NOMO-1 treated with DMSO at 0.1 percent for 48 hours (cell line): ENCODE data around the gene PCMT1.
"Not testable (repeated sequence)": the region's sequence is repeated elsewhere in the genome, so short reads cannot be mapped to it uniquely, and the experiment has no call there.

Experiments used
- DNase-seq: peaks from one replicate; lab custom pipeline; 2025; ENCODE audit not compliant: unreplicated experiment; lab: John Stamatoyannopoulos, UW

Gene PCMT1

DNA sequence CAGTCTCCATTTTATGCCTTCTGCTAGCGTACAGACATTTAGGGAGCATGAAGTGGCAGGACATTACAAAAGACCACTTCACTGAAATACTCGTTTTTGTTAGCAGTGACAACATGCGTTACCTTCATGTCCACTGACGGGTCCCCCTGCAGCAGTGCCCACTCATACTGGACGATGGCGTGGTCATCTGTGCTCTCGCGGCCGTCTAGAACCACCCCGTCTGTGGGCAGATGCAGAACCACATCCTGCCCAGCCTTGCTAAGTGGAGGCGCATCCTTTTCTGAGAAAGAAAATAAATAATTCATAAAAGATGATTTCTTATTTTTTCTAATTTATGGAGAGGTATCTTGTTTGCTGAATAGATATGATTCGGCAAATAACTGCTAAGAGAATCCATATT lies 103.3 kb downstream of the PCMT1 start:
- DNase-seq: no peak

- DNase-seq: not testable (repeated sequence)
These were observed 104.5 kb downstream of the PCMT1 start for GRCh38 chr6:149854017-149854416.

DNA sequence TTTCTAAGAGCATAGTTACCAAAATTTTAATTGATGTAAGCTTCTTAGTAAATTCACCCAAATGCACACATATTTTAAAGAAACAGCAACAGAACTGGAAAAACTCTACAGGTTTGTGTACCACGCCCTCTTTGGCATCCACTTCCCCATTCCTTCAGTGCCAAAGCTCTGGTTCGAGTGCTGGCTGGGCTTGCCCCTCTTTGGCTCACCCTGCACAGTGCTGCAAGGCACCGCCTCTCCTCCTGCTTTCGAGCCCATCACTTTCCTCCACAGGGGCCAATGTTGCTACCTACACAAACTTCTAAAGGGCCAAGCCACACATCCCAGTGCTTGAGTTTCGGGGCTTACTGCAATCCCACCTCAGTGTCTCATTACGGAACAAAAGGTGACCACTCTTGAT lies 105.0 kb downstream of the PCMT1 start:
- DNase-seq: peak; percentile 29

DNA sequence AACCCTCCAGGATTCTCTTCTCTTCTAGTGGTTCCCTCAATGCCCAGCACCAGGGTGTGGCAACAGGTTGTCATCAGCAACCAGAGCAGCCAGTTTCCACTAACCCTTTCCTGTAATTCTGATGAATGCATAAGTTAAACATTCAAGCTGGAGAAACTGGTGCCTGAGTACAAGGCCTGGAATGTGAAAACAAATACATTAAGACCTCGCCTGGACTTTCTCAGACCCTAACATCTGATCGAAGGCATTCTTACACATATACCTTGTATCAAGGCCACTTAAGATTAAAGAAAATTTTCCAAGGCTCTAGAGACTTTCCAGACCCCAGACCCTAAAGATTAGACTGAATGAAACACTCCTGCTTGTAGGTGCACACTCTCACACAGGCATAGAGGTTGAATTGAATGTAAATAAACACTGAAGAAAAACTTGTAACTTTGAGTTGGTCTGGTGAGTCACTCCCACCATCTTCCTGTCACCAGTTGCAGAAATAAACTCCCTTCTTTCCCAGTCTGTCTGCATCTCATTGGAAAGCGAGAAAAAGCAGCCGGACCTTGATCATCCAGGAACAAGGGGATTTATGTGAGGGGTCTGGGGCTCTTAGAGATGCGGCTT lies 105.6 kb downstream of the PCMT1 start:
- DNase-seq: no peak

DNA sequence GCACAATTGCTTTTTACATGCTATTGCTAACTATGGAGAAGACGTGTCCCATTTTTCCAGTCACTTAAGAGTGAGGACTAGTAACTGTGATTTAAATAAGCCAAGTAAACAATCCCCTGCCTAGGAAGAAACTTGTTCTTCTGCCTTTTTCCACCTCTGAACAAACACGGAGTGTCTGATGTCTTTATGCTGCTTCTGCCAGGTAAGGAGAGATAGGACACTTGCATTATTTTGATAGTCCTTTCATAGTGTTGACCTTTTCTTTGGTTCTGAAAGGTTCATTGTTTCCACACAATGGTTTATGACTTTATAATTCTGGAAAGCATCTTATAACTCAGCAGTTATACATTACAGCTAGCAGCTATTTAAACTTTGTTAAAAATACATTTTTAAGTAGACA lies 106.2 kb downstream of the PCMT1 start:
- no peak for DNase-seq

GRCh38 chr6:149856256-149856994 lies 106.9 kb downstream of the PCMT1 start:
- no peak for DNase-seq

DNA sequence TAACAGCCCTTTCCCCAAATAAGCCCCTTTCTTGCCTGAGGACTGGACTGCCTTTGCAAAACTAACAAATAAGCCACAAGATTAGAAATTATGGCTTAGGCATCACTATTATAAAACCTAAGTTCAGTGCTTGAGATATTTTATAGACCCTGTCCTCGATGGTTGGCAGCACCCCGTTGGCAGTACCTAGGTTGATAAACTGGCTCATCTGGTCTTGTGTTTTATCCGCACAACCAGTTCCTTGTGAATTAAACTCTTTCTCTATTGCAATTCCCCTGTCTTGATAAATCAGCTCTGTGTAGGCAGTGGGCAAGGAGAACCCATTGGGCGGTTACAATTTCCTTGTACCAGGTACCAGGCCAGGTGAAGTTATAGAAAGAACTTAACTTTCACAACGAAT lies 108.0 kb downstream of the PCMT1 start:
- no peak for DNase-seq

DNA sequence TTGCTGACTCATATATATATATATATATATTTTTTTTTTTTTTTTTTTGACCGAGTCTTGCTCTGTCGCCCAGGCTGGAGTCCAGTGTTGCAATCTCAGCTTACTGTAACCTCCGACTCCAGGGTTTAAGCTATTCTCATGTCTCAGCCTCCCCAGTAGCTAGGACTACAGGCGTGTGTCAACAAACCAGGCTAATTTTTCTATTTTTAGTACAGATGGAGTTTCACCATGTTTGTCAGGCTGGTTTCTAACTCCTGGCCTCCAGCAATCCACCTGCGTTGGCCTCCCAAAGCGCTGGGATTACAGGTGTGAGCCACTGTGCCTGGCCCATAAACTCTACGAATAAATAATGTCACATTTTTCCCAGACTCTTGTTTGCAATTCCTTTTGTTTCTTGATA lies 109.8 kb downstream of the PCMT1 start:
- DNase-seq: no peak

DNA sequence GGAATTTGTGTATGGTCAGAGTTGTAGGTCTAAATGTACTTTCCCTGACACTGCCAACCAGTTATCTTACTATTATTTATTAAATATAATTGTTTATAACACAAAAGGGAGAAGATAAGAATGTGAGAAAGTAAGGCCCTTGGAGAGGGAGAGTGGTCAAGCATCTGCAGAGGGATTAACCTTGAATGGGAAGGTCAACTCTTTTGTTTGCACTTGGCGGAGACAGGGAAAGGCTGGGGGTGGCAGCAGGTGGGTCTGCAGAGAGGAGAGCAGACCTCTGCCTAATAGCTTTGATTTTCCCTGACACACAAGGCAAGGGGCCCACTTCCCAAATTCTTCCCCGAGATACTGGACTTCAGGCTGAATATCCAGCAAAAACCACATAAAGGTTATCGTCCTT lies 110.4 kb downstream of the PCMT1 start:
- DNase-seq: no peak

DNA sequence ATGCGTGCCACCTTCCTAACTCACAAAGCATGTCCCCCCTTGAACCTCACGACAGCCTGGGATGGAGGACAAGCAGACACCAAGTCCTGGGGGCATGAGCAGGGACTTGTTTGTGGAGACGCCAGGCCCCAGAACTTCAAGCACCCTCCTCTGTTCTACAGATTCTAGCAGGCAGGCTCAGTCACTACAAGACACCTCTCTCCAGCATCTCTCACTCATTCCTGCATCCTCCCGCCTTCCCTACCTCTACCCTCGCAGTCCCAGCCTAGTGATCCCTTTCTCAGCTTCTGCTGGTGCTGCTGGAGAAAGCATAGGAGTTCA lies 110.9 kb downstream of the PCMT1 start:
- DNase-seq: no peak
